A673 (cell line): ENCODE results near the gene TXNDC17. TPM values are rescaled to one million over a fixed set of nuclear protein-coding genes. Genes with fewer than 3 reads are reported as not detected.

ENCODE experiments used
- BruUV-seq: library from RNA; stranded (reverse); fragments of 400-500 nt; replicated peaks from 2 replicates; lab custom pipeline; 2021; lab: Mats Ljungman, UMichigan
- CTCF ChIA-PET: fragments of 300-600 bp; sonication (Branson Sonifier 250); formaldehyde crosslinking; loops from one replicate; lab custom pipeline; 2022; ENCODE audit warnings: antibody characterized with exemption; lab: Charles Lee
- POLR2A ChIA-PET: fragments of 300-600 bp; sonication (Branson Sonifier 250); formaldehyde crosslinking; loops from one replicate; lab custom pipeline; 2022; ENCODE audit warnings: antibody characterized with exemption; ENCODE audit not compliant: low non-redundant PET; lab: Charles Lee
- DNase-seq: peaks from one replicate; pipeline ENCODE4 v3.0.0-alpha.2; 2015; ENCODE audit warnings: low spot score
- H3K27ac ChIP-seq: fragments of 200-600 bp; sonication (generic); 2 replicates; pipeline ENCODE4 v1.5.1; 2016; ENCODE audit warnings: mixed run types, low read depth, mild to moderate bottlenecking, mixed read lengths, antibody characterized with exemption, low read length; ENCODE audit not compliant: poor library complexity, severe bottlenecking
- H3K27me3 ChIP-seq: fragments of 200-600 bp; sonication (generic); replicated peaks from 2 replicates; pipeline ENCODE4 v1.6.1; 2017; ENCODE audit warnings: mixed run types, low read depth, mild to moderate bottlenecking, mixed read lengths, antibody characterized with exemption, low read length; ENCODE audit not compliant: insufficient read depth, poor library complexity
- H3K36me3 ChIP-seq: fragments of 200-600 bp; sonication (generic); 2 replicates; pipeline ENCODE4 v1.6.1; 2016; ENCODE audit warnings: mixed run types, mild to moderate bottlenecking, mixed read lengths, antibody characterized with exemption, low read length; ENCODE audit not compliant: insufficient read depth, poor library complexity, severe bottlenecking
- H3K4me1 ChIP-seq: fragments of 200-600 bp; sonication (generic); 2 replicates; pipeline ENCODE4 v1.6.1; 2017; ENCODE audit warnings: mixed run types, mild to moderate bottlenecking, mixed read lengths, antibody characterized with exemption, low read length; ENCODE audit not compliant: insufficient read depth, poor library complexity, severe bottlenecking
- H3K4me3 ChIP-seq: fragments of 200-600 bp; sonication (generic); 2 replicates; pipeline ENCODE4 v1.5.1; 2016; ENCODE audit warnings: low read depth, mixed run types, mild to moderate bottlenecking, mixed read lengths, low read length; ENCODE audit not compliant: poor library complexity, severe bottlenecking
- H3K9me3 ChIP-seq: fragments of 200-600 bp; sonication (generic); 2 replicates; pipeline ENCODE4 v1.6.1; 2016; ENCODE audit warnings: mixed run types, low read depth, mild to moderate bottlenecking, mixed read lengths, antibody characterized with exemption, low read length; ENCODE audit not compliant: poor library complexity, severe bottlenecking
- EZH2 ChIP-seq: fragments of 200-600 bp; sonication (generic); IDR thresholded peaks from 2 replicates; pipeline ENCODE4 v1.6.1; 2017; ENCODE audit warnings: borderline replicate concordance, low read depth, mild to moderate bottlenecking, mixed read lengths, antibody characterized with exemption, low read length; ENCODE audit not compliant: poor library complexity, severe bottlenecking
- intact Hi-C: fragments of 100-400 bp; cut with micrococcal nuclease; formaldehyde crosslinking; loops from one replicate; pipeline ENCODE4 v1.10.0; 2022; ENCODE audit not compliant: unreplicated experiment
- total RNA-seq: library from RNA; stranded (reverse); gene quantifications from 2 replicates; pipeline ENCODE4 v1.2.3, GENCODE V29; 2021
- TF ChIP-seq, protein P1 (sequence below): fragments of 300-800, 200-600 bp; sonication (generic); conservative IDR thresholded peaks from 2 replicates; pipeline ENCODE4 v1.5.1; 2017; ENCODE audit warnings: low read depth, mild to moderate bottlenecking, antibody characterized with exemption, low read length, moderate library complexity, mixed read lengths

TXNDC17 gene
- total RNA-seq, 1 experiment from 2014 or later, result 147 TPM

DNA sequence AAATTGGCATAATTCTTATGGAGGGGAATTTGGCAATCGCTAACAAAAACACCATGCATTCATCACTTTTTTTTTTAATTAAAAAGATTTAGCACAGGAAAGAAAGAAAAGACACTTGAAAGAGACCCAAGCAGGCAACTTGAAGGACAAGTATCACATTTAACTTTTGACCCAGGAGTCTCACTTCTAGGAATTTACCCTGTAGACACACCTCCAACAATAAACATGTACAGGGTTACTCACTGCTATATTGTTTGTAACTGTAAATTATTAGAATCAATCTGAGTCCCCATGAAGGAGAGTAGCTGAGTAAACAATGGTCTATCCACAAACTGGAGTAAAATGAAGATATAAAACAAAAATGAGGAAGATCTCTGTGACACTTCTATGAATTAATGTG lies 10.5 kb upstream of the TXNDC17 start:
- no peak overlapping the region for H3K27ac ChIP-seq
- BruUV-seq, result no TSS peak
- TF ChIP-seq, protein P1, sequence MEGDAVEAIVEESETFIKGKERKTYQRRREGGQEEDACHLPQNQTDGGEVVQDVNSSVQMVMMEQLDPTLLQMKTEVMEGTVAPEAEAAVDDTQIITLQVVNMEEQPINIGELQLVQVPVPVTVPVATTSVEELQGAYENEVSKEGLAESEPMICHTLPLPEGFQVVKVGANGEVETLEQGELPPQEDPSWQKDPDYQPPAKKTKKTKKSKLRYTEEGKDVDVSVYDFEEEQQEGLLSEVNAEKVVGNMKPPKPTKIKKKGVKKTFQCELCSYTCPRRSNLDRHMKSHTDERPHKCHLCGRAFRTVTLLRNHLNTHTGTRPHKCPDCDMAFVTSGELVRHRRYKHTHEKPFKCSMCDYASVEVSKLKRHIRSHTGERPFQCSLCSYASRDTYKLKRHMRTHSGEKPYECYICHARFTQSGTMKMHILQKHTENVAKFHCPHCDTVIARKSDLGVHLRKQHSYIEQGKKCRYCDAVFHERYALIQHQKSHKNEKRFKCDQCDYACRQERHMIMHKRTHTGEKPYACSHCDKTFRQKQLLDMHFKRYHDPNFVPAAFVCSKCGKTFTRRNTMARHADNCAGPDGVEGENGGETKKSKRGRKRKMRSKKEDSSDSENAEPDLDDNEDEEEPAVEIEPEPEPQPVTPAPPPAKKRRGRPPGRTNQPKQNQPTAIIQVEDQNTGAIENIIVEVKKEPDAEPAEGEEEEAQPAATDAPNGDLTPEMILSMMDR, result no peak
- no peak for TF ChIP-seq EZH2
- no peaks in the 10 kb centered on the region for H3K9me3 ChIP-seq
- no peaks in the 10 kb centered on the region for H3K27me3 ChIP-seq
- ChIA-PET CTCF (no interaction called here), POLR2A (no interaction called here)
- DNase-seq, result no peak
- H3K4me1 ChIP-seq, result no peaks in the 10 kb centered on the region
- no peak overlapping the region for H3K4me3 ChIP-seq
- peaks cover 70% of the 10 kb centered on the region for H3K36me3 ChIP-seq
- intact Hi-C loops, result no loop called here

DNA sequence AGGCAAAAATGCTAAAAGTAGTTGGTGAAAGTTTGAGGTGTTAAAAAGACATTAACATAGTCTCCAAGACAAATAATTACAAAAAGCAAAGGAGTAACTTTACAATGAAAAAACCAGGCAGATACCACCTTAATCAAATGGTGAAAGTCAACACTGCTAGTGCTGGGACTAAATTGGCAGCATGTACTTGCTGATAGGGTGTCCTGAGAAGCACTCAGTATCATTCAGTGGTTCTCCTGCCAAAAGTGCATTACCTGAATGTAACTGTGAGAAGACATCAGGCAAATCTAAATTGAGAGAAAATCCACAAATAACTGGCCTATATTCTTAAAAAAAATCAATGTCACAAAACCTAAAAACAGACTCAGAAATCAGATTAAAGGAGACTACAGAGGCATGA lies 8.3 kb upstream of the TXNDC17 start:
- intact Hi-C loops, result no loop called here
- Histone ChIP-seq H3K9me3 (no peaks in the 10 kb centered on the region), H3K27me3 (no peaks in the 10 kb centered on the region), H3K4me1 (no peaks in the 10 kb centered on the region), H3K27ac (no peak overlapping the region), H3K36me3 (peaks cover 51% of the 10 kb centered on the region), H3K4me3 (no peak overlapping the region)
- BruUV-seq, result no TSS peak
- ChIA-PET CTCF (no interaction called here), POLR2A (no interaction called here)
- no peak for DNase-seq
- no peak for TF ChIP-seq EZH2
- TF ChIP-seq, protein P1, result no peak

DNA sequence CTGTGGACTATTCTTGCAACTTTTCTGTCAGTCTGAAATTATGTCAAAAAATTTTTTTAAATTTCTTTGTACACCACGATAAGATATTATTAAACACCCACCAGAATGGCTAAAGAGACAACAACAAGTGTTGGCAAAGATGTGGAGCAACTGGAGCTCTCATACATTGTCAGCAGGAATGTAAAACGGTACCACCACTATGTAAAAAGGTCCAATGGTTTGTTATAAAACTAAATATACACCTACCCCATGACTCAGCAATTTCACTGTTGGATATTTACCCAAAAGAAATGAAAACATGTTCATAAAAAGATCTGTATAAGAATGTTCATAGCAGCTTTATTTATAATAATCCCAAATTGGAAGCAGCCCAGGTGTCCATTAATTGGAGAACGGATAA lies 7.6 kb upstream of the TXNDC17 start:
- TF ChIP-seq, protein P1, result no peak
- no peak for TF ChIP-seq EZH2
- peaks cover 46% of the 10 kb centered on the region for H3K36me3 ChIP-seq
- H3K4me1 ChIP-seq, result no peaks in the 10 kb centered on the region
- CTCF ChIA-PET, result no interaction called here
- H3K27ac ChIP-seq, result no peak overlapping the region
- H3K9me3 ChIP-seq, result no peaks in the 10 kb centered on the region
- intact Hi-C loops, result no loop called here
- no peak for DNase-seq
- no peak overlapping the region for H3K4me3 ChIP-seq
- POLR2A ChIA-PET, result no interaction called here
- H3K27me3 ChIP-seq, result no peaks in the 10 kb centered on the region
- no TSS peak for BruUV-seq
